Thymus (tissue), 14 donors: ENCODE measurements around the gene MED7. TPM values are rescaled to one million over a fixed set of nuclear protein-coding genes. Genes with fewer than 3 reads are reported as not detected.
"Not testable (repeated sequence)": the region's sequence is repeated elsewhere in the genome, so short reads cannot be mapped to it uniquely, and the experiment has no call there.

Experiments used
- DNase-seq, 9 donors: peaks; one replicate each; pipeline ENCODE4 v3.0.0-alpha.2; 2013; ENCODE audit warnings: low spot score in 9 of 9, low read depth in 6 of 9, missing footprints in 1 of 9
- H3K27ac ChIP-seq, 2 donors: one replicate each; pipeline ENCODE4 v1.5.1; 2013; ENCODE audit warnings: control low read depth in 1 of 2, low read depth in 1 of 2, low read length in 1 of 2, mild to moderate bottlenecking in 1 of 2, moderate library complexity in 1 of 2
- H3K27me3 ChIP-seq, 2 donors: one replicate each; pipeline ENCODE4 v1.5.1; 2013; ENCODE audit warnings: low read length in 1 of 2; ENCODE audit not compliant: control insufficient read depth in 2 of 2, insufficient read depth in 1 of 2
- H3K36me3 ChIP-seq, 2 donors: one replicate each; pipeline ENCODE4 v1.5.1; 2013; ENCODE audit warnings: low read length in 1 of 2, mild to moderate bottlenecking in 1 of 2, moderate library complexity in 1 of 2; ENCODE audit not compliant: control insufficient read depth in 2 of 2, insufficient read depth in 2 of 2
- H3K4me1 ChIP-seq, 2 donors: one replicate each; pipeline ENCODE4 v1.5.1; 2013; ENCODE audit warnings: low read length in 2 of 2; ENCODE audit not compliant: control insufficient read depth in 2 of 2, insufficient read depth in 2 of 2
- H3K4me3 ChIP-seq, 2 donors: one replicate each; pipeline ENCODE4 v1.5.1; 2013; ENCODE audit warnings: low read length in 2 of 2, control low read depth in 1 of 2, mild to moderate bottlenecking in 1 of 2
- H3K9me3 ChIP-seq, 2 donors: one replicate each; pipeline ENCODE4 v1.5.1; 2013; ENCODE audit warnings: low read length in 1 of 2, mild to moderate bottlenecking in 1 of 2; ENCODE audit not compliant: control insufficient read depth in 2 of 2, insufficient read depth in 1 of 2
- WGBS: extraction: QIAGEN DNeasy Blood & Tissue Kit; methylation state at CpG from one replicate; pipeline ENCODE4 v1.1.7; 2013; 5-methylcytosine and 5-hydroxymethylcytosine counted together
- long read RNA-seq, 10 donors: transcript quantifications; one replicate each; lab custom pipeline, GENCODE V29; 2026
- polyA plus RNA-seq: library from polyadenylated mRNA; stranded (reverse); fragments of 200-250 nt; gene quantifications from one replicate; pipeline ENCODE4 v1.2.3, GENCODE V29; 2013
- total RNA-seq: library from RNA; stranded (reverse); fragments of 120-200 nt; gene quantifications from one replicate; pipeline ENCODE4 v1.2.4, GENCODE V29; 2013
- donor health status: healthy.

MED7 gene
- total RNA-seq (17.0 TPM), polyA plus RNA-seq (40.2 TPM)
- long read RNA-seq, donor 1, partial matches to known transcripts: 0 of 2 reads
- long read RNA-seq, donor 1, other reads (novel, unspliced or antisense): 0 of 2 reads
- long read RNA-seq, donor 2: 0 reads
- long read RNA-seq, donor 3, transcript MED7-201 (2 exons, 2,402 nt): major isoform, 18 of 19 reads
- long read RNA-seq, donor 3, partial matches to known transcripts: 0 of 19 reads
- long read RNA-seq, donor 3, other reads (novel, unspliced or antisense): 0 of 19 reads
- long read RNA-seq, donor 4, transcript MED7-201 (2 exons, 2,402 nt): major isoform, 5 of 15 reads
- long read RNA-seq, donor 4, partial matches to known transcripts: 9 of 15 reads
- long read RNA-seq, donor 4, other reads (novel, unspliced or antisense): 0 of 15 reads
- long read RNA-seq, donor 5, transcript MED7-201 (2 exons, 2,402 nt): major isoform, 26 of 51 reads
- long read RNA-seq, donor 5, partial matches to known transcripts: 23 of 51 reads
- long read RNA-seq, donor 5, other reads (novel, unspliced or antisense): 0 of 51 reads
- long read RNA-seq, donor 6, transcript MED7-201 (2 exons, 2,402 nt): major isoform, 5 of 8 reads
- long read RNA-seq, donor 6, partial matches to known transcripts: 0 of 8 reads
- long read RNA-seq, donor 6, other reads (novel, unspliced or antisense): 0 of 8 reads
- long read RNA-seq, donor 7, transcript MED7-201 (2 exons, 2,402 nt): major isoform, 17 of 17 reads
- long read RNA-seq, donor 7, partial matches to known transcripts: 0 of 17 reads
- long read RNA-seq, donor 7, other reads (novel, unspliced or antisense): 0 of 17 reads
- long read RNA-seq, donor 8, partial matches to known transcripts: 0 of 5 reads
- long read RNA-seq, donor 8, other reads (novel, unspliced or antisense): 0 of 5 reads
- long read RNA-seq, donor 9, transcript MED7-201 (2 exons, 2,402 nt): major isoform, 12 of 13 reads
- long read RNA-seq, donor 9, partial matches to known transcripts: 0 of 13 reads
- long read RNA-seq, donor 9, other reads (novel, unspliced or antisense): 0 of 13 reads
- long read RNA-seq, donor 10, transcript MED7-201 (2 exons, 2,402 nt): major isoform, 10 of 11 reads
- long read RNA-seq, donor 10, partial matches to known transcripts: 0 of 11 reads
- long read RNA-seq, donor 10, other reads (novel, unspliced or antisense): 0 of 11 reads

DNA sequence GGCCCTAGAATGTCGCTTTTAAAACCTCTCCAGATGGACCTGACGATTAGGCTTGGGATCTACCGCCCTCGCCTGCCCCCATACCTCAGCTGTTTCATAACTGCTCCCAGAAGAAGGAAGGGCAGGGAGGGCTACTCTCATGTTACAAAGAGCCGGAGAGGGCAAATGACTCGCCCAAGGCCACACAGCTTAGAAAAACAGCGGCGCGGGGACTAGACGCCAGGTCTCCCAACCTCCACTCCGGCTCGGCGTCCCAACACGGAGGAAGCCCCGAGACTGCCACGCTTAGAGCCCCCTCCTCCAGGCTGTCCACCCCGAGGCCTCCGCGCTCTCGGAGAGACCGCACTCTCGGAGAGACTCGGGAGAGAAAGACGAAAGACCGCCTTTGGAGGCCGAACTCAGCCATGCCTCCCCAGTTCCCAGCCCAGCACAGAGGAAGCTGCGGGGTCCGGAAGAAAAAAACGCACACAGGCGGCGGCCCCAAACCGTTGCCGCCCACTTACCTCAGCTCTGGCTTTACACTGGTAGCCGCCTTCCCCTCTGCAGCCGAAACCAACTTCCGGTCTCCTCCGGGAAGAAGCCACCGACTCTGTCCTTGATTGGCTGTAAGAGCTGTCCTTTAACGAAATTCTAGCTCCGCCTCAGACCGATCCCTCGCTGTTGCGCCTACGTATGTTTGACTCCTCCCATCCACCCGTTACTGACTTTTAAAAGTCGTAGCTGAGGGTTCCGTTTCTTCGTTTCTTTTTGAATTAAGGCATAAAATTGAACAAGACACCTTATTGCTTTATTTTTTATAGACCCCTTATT is at the start of gene MED7:
Gene MED7, minus strand, starts transcription at position 549 of the 810 bp plus-strand sequence. CDS start 3,434 bp downstream, outside the sequence.
- under 1% methylated on average over 48 of the region's 48 CpGs for WGBS
- H3K4me3 ChIP-seq: peak within 1 kb of the TSS; percentile 84 to 97
- H3K4me1 ChIP-seq: peaks cover 13 to 20% of the 10 kb centered on the region in 2 donors
- H3K27me3 ChIP-seq: no peaks in the 10 kb centered on the region
- peaks cover 8 to 12% of the 10 kb centered on the region in 2 donors for H3K36me3 ChIP-seq
- peak within 1 kb of the TSS; percentile 93 to 94 for H3K27ac ChIP-seq
- no peaks in the 10 kb centered on the region for H3K9me3 ChIP-seq
- peak; percentile 97 to 100 (median 99) for DNase-seq

- Histone ChIP-seq H3K9me3 (no peaks in the 10 kb centered on the region), H3K4me3 (no peak overlapping the region), H3K27ac (no peak overlapping the region), H3K36me3 (peaks cover 17 to 73% of the 10 kb centered on the region in 2 donors), H3K27me3 (no peaks in the 10 kb centered on the region), H3K4me1 (peaks cover 37 to 62% of the 10 kb centered on the region in 2 donors)
- 95% methylated on average over 7 of the region's 7 CpGs for WGBS
- DNase-seq: no peak
Observed at GRCh38 chr5:157189223-157189622, 46.6 kb upstream of the MED7 start.

DNA sequence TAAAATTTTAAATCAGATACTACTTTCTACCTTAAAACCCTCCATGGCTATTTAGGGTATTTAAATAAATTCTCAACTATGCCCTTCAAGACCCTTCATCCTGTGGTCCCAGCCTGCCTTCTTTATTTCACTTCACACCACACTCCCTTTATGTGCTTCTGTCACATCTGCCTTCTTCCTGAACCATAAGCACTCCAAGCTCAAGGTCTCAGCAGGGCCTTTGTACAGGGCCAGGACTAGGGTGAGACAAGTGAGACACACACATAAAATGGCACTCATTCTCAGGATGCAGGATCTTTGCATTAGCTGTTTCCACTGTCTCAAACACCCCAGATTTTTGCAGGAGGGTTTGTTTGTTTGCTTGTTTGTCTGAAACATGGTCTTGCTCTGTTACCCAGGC is 45.6 kb upstream of the MED7 start:
- Histone ChIP-seq H3K36me3 (peaks cover 20 to 75% of the 10 kb centered on the region in 2 donors), H3K27ac (peak overlapping the region in 1 of 2 donors; percentile 20), H3K4me3 (peak overlapping the region in 1 of 2 donors; percentile 8), H3K4me1 (peaks cover 35 to 58% of the 10 kb centered on the region in 2 donors), H3K9me3 (no peaks in the 10 kb centered on the region), H3K27me3 (no peaks in the 10 kb centered on the region)
- DNase-seq: no peak

- H3K4me3 ChIP-seq: no peak overlapping the region
- no peaks in the 10 kb centered on the region for H3K27me3 ChIP-seq
- 86% methylated on average over 5 of the region's 5 CpGs for WGBS
- no peak for DNase-seq
- H3K4me1 ChIP-seq: peaks cover 28 to 53% of the 10 kb centered on the region in 2 donors
- H3K36me3 ChIP-seq: peaks cover 20 to 67% of the 10 kb centered on the region in 2 donors
- peak overlapping the region in 1 of 2 donors; percentile 15 for H3K27ac ChIP-seq
- H3K9me3 ChIP-seq: no peaks in the 10 kb centered on the region
Observed at GRCh38 chr5:157187046-157187754, 44.5 kb upstream of the MED7 start.

DNA sequence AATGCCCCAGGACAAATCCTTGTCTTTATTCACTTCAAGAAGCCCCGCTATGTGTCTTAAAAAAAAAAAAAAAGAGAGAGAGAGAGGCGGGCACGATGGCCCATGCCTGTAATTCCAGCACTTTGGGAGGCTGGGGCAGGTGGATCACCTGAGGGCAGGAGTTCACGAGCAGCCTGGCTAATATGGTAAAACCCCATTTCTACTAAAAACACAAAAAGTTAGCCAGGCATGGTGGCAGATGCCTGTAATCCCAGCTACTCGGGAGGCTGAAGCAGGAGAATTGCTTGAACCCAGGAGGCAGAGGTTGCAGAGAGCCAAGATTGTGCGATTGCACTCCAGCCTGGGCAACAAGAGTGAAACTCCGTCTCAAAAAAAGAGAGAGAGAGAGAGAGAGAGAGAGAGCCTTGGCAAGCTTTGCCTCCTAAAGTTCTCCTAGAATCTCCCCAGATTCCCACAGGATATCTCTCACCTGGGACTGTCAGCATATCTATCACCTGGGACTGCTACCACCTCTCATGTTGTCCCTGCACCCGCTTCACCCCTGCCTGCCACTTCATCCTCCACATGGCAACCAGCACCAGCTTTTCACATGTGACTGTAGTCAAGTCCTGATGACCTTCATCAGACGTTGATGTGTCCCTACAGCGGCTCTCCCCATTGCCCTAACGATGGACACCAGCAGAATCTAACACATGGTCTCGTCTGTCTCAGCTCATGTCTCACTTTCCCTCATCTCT is 43.8 kb upstream of the MED7 start:
- peaks cover 24 to 53% of the 10 kb centered on the region in 2 donors for H3K4me1 ChIP-seq
- no peaks in the 10 kb centered on the region for H3K27me3 ChIP-seq
- H3K9me3 ChIP-seq: no peaks in the 10 kb centered on the region
- DNase-seq: no peak
- H3K4me3 ChIP-seq: no peak overlapping the region
- H3K27ac ChIP-seq: no peak overlapping the region
- peaks cover 20 to 64% of the 10 kb centered on the region in 2 donors for H3K36me3 ChIP-seq
- 88% methylated on average over 12 of the region's 12 CpGs for WGBS

- Histone ChIP-seq H3K4me1 (peaks cover 24 to 46% of the 10 kb centered on the region in 2 donors), H3K36me3 (peaks cover 17 to 58% of the 10 kb centered on the region in 2 donors)
- not testable (repeated sequence) for DNase-seq, H3K9me3 ChIP-seq, H3K27ac ChIP-seq, H3K27me3 ChIP-seq, H3K4me3 ChIP-seq
- WGBS: 96% methylated on average over 6 of the region's 6 CpGs
Observed at GRCh38 chr5:157185122-157185521, 42.5 kb upstream of the MED7 start.

DNA sequence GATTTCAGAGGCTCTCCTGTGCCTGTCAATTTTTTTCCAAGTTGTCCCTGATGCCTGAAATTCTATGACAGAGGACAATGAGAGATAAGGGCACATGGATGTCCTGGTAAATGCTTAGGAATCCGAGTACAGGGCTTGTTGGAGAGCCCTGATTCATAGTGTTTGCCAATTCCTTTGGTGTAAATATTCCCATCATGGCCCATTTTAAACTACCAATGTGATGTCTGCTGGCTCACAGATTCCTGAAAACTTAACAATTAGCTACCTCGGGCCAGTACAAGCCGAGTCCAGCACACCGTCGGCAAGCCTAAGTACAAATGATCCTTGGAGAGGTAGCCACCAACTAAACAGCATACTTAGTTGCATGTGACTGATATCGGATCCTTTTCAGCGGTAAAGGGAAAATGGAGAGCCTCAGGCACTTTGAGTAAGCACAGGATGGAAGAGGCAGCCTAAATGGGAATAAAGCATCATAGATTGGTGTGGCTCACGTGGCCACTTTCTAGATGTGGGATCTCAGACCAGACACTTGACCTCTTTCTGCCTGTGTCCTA is 41.5 kb upstream of the MED7 start:
- DNase-seq: no peak
- Histone ChIP-seq H3K27me3 (no peaks in the 10 kb centered on the region), H3K9me3 (no peaks in the 10 kb centered on the region), H3K4me3 (peak overlapping the region; percentile 58 to 59), H3K36me3 (peaks cover 17 to 52% of the 10 kb centered on the region in 2 donors), H3K27ac (no peak overlapping the region), H3K4me1 (peaks cover 29 to 56% of the 10 kb centered on the region in 2 donors)
- WGBS: 81% methylated on average over 8 of the region's 8 CpGs
